Heart left ventricle (tissue), 16 donors: ENCODE measurements around the gene RIMS3. TPM values are rescaled to one million over a fixed set of nuclear protein-coding genes. Genes with fewer than 3 reads are reported as not detected.

Experiments used
- ATAC-seq, 4 donors: fragments of 200-7000 bp; cut with Tn5 transposase; one replicate each; pipeline ENCODE4 v1.9.1; 2020 to 2022; ENCODE audit warnings: moderate library complexity in 4 of 4, mild to moderate bottlenecking in 3 of 4, moderate number of reproducible peaks in 1 of 4
- DNase-seq, 5 donors: peaks; one replicate each; pipeline ENCODE4 v3.0.0-alpha.2; 2020
- H3K27ac ChIP-seq, 12 donors: fragments of 200-600 bp; sonication (generic) in 4 of 12; one replicate each; pipeline versions ENCODE4 v1.5.0 to v1.8.0; 2016 to 2022; ENCODE audit warnings: mild to moderate bottlenecking in 2 of 12
- H3K27me3 ChIP-seq, 9 donors: fragments of 200-600 bp; sonication (generic) in 2 of 9; one replicate each; pipeline versions ENCODE4 v1.5.1 to v1.8.0; 2016 to 2022; ENCODE audit warnings: mild to moderate bottlenecking in 3 of 9
- H3K36me3 ChIP-seq, 9 donors: fragments of 200-600 bp; sonication (generic) in 2 of 9; one replicate each; pipeline versions ENCODE4 v1.5.0 to v1.8.0; 2018 to 2022; ENCODE audit warnings: mild to moderate bottlenecking in 2 of 9
- H3K4me1 ChIP-seq, 12 donors: fragments of 200-600 bp; sonication (generic) in 4 of 12; one replicate each; pipeline versions ENCODE4 v1.5.0 to v1.8.0; 2016 to 2022; ENCODE audit warnings: mild to moderate bottlenecking in 3 of 12
- H3K4me3 ChIP-seq, 12 donors: fragments of 200-600 bp; sonication (generic) in 4 of 12; one replicate each; pipeline versions ENCODE4 v1.5.0 to v1.8.0; 2017 to 2022; ENCODE audit warnings: mild to moderate bottlenecking in 9 of 12, moderate library complexity in 4 of 12
- H3K9me3 ChIP-seq, 12 donors: fragments of 200-600 bp; sonication (generic) in 4 of 12; one replicate each; pipeline versions ENCODE4 v1.5.0 to v1.8.0; 2016 to 2022; ENCODE audit warnings: mild to moderate bottlenecking in 1 of 12
- CTCF ChIP-seq, 12 donors: fragments of 200-600 bp; sonication (generic) in 4 of 12; IDR thresholded peaks; one replicate each; pipeline versions ENCODE4 v1.5.0 to v1.8.0; 2018 to 2022; ENCODE audit warnings: antibody characterized with exemption in 12 of 12, mild to moderate bottlenecking in 5 of 12
- POLR2A ChIP-seq, 2 donors: fragments of 450-650 bp; IDR thresholded peaks; one replicate each; pipeline ENCODE4 v1.6.1; 2017; ENCODE audit warnings: antibody characterized with exemption in 2 of 2, mild to moderate bottlenecking in 2 of 2, moderate library complexity in 2 of 2
- WGBS, 4 donors: extraction: QIAGEN DNeasy Blood & Tissue Kit in 2 of 4; methylation state at CpG; one replicate each; pipeline versions ENCODE4 v1.1.5 to v1.1.7; 2013 to 2018; 5-methylcytosine and 5-hydroxymethylcytosine counted together
- intact Hi-C, 10 donors: fragments of 100-400 bp; cut with DNase I; formaldehyde crosslinking; loops; one replicate each; pipeline versions ENCODE4 v1.11.1 to v1.14.2; 2022
- polyA plus RNA-seq, 2 donors: library from polyadenylated mRNA; stranded (reverse); fragments of 200-250 nt; gene quantifications; one replicate each; pipeline ENCODE4 v1.2.3, GENCODE V29; 2013
- total RNA-seq, 9 donors: library from RNA; depleted of rRNA in 2 of 9; stranded (reverse); fragments of >200 nt in 2 of 9; fragmentation: NEBNext Ultra II Directional in 3 of 9; extraction: Animal tissue kit (Norgen Biotek cat#: 25700) in 3 of 9; gene quantifications; one replicate each; pipeline versions ENCODE4 v1.1.0 to v1.2.4, GENCODE V29; 2016 to 2023
- donor health status: ischemic (EF 13 %, LVEDD 7.1; RV severe dilation, severe dysfunction).
- donor health status: healthy with polysubstance abuse.
- donor health status: DM: no; HTN: yes; CAD: no.
- donor health status: DM: no; HTN: no; CAD: no.
- donor health status: ischemic (EF 25% LVEDD 6.9; RV normal size, moderate dysfunction).
- donor health status: ischemic (EF 25% LVEDD 5.7; RV mildly dilated, moderate dysfunction).
- donor health status: healthy.
- donor health status: DM: yes; HTN: yes; CAD: no.
- donor health status: ischemic (EF 35%, LVEDD 5.7; RV mildly dilated, moderate dysfunction).
- donor health status: nonischemic (EF 11% LVEDD 7.7; RV severe dilation, severe dysfunction).
- donor health status: DM: yes; HTN: yes; CAD: no.
- donor health status: PGD.
- donor health status: ischemic (EF 29% LVEDD 5.4; RV normal size, mild dysfunction).
- donor health status: nonischemic (EF 23%, LVEDD 6.1; RV moderate dilation, normal function).

The RIMS3 gene
- total and polyA plus RNA-seq, 11 donors, result 0.23 to 3.0 (median 1.00) TPM

- ATAC-seq (no peak), DNase-seq (no peak)
- intact Hi-C loops, result loop anchor here in 1 of 10 donors (10.0 kb wide), 1 partner anchor 157 kb away; no protein-coding TSS in a partner anchor
- H3K4me1 ChIP-seq, result peaks cover 0 to 19% (median 8%) of the 10 kb centered on the region in 12 donors
- H3K4me3 ChIP-seq, result no peak overlapping the region
- 93 to 97% (median 96%) methylated on average over 6 of the region's 6 CpGs for WGBS, 4 donors
- no peak overlapping the region for H3K27ac ChIP-seq
- H3K27me3 ChIP-seq, result no peaks in the 10 kb centered on the region
- TF ChIP-seq CTCF (IDR thresholded peaks at IDR 0.05) (no peak), POLR2A (IDR thresholded peaks at IDR 0.05) (no peak)
- no peaks in the 10 kb centered on the region for H3K9me3 ChIP-seq
- peaks cover 0 to 16% (median 4%) of the 10 kb centered on the region in 9 donors for H3K36me3 ChIP-seq
Observed at GRCh38 chr1:40687661-40688060, 22.2 kb upstream of the RIMS3 start.

GRCh38 chr1:40687059-40687458, 21.6 kb upstream of the RIMS3 start:
- Histone ChIP-seq H3K4me3 (no peak overlapping the region), H3K27ac (no peak overlapping the region), H3K36me3 (peaks cover 0 to 16% (median 4%) of the 10 kb centered on the region in 9 donors), H3K9me3 (no peaks in the 10 kb centered on the region), H3K27me3 (no peaks in the 10 kb centered on the region), H3K4me1 (peaks cover 0 to 13% (median 3%) of the 10 kb centered on the region in 12 donors)
- 92 to 96% (median 96%) methylated on average over 7 of the region's 7 CpGs for WGBS, 4 donors
- no peak for ATAC-seq
- no peak for DNase-seq
- intact Hi-C loops, result loop anchor here in 1 of 10 donors (10.0 kb wide), 1 partner anchor 158 kb away; no protein-coding TSS in a partner anchor
- TF ChIP-seq POLR2A (IDR thresholded peaks at IDR 0.05), result no peak
- TF ChIP-seq CTCF (IDR thresholded peaks at IDR 0.05), result no peak

- Histone ChIP-seq H3K27me3 (no peaks in the 10 kb centered on the region), H3K4me1 (peaks cover 0 to under 1% (median 0%) of the 10 kb centered on the region in 12 donors), H3K9me3 (no peaks in the 10 kb centered on the region), H3K36me3 (peaks cover 0 to 16% (median 4%) of the 10 kb centered on the region in 9 donors), H3K4me3 (no peak overlapping the region), H3K27ac (no peak overlapping the region)
- no peak for ATAC-seq
- 85 to 96% (median 92%) methylated on average over 3 of the region's 3 CpGs for WGBS, 4 donors
- TF ChIP-seq CTCF (IDR thresholded peaks at IDR 0.05), result no peak
- TF ChIP-seq POLR2A (IDR thresholded peaks at IDR 0.05), result no peak
- DNase-seq, result no peak
- intact Hi-C loops, result loop anchor here in 1 of 10 donors (10.0 kb wide), 1 partner anchor 160 kb away; no protein-coding TSS in a partner anchor
Observed at GRCh38 chr1:40684669-40685068, 19.2 kb upstream of the RIMS3 start.

- DNase-seq (no peak), ATAC-seq (no peak)
- intact Hi-C loops, result no loop called here
- H3K27me3 ChIP-seq, result no peaks in the 10 kb centered on the region
- H3K27ac ChIP-seq, result no peak overlapping the region
- WGBS, 4 donors, result 83 to 85% (median 84%) methylated on average over 2 of the region's 2 CpGs
- no peaks in the 10 kb centered on the region for H3K36me3 ChIP-seq
- no peak for TF ChIP-seq CTCF (IDR thresholded peaks at IDR 0.05)
- no peak for TF ChIP-seq POLR2A (IDR thresholded peaks at IDR 0.05)
- H3K4me1 ChIP-seq, result peaks cover 0 to 9% (median 0%) of the 10 kb centered on the region in 12 donors
- H3K9me3 ChIP-seq, result no peaks in the 10 kb centered on the region
- H3K4me3 ChIP-seq, result no peak overlapping the region
Observed at GRCh38 chr1:40679165-40679953, 13.9 kb upstream of the RIMS3 start.
